ENCODE results near the gene NLRC5.

The NLRC5 gene

DNA sequence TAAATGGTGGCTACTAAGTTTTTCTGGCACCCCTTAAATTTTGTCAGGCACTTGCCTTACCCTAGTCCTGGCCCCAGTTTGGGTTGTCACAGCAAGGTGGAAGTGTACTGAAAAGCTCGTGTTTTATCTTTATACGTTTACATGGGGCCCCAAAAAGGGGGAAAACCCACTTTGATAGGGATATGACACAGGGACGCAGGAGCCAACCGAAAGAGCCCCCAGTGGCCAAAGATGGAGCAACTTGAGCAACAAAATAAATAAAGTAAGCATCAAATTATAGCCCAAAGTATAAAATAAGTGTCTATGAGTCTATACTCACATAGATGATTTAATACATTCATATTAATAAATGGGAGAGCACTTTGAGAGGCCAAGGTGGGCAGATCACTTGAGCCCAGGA, 32.6 kb upstream of the NLRC5 start:
- Histone ChIP-seq H3K4me1 (ENCODE audit: control insufficient read depth, low read length) (peaks cover 8% of the 10 kb centered on the region), H3F3A (ENCODE audit: control insufficient read depth, insufficient read depth) (no peaks in the 10 kb centered on the region), H3K27ac (ENCODE audit: low read depth, low read length) (no peak overlapping the region), H3K27me3 (ENCODE audit: control insufficient read depth, low read length) (0 out of 2 replicates have a peak, but pooled peaks cover 6% of the 10 kb centered on the region), H4K20me1 (ENCODE audit: control insufficient read depth, insufficient read depth, low read depth, low read length) (no peaks in the 10 kb centered on the region), H3K36me3 (ENCODE audit: control insufficient read depth, low read length) (no peaks in the 10 kb centered on the region), H3K4me2 (ENCODE audit: low read length) (no peak overlapping the region), H3K4me3 (ENCODE audit: low read length) (no peak overlapping the region), H3K9me3 (ENCODE audit: control insufficient read depth, insufficient read depth, low read length) (no peaks in the 10 kb centered on the region), H3K9me2 (replicated peaks; ENCODE audit: control insufficient read depth, low read length) (no peaks in the 10 kb centered on the region), H3K79me2 (ENCODE audit: control insufficient read depth, low read length) (no peaks in the 10 kb centered on the region)
- TF ChIP-seq CTCF (IDR thresholded peaks at IDR 0.05; ENCODE audit: low read depth, low read length, poor library complexity, severe bottlenecking) (peak; percentile 46), EZH2phosphoT487 (IDR thresholded peaks at IDR 0.05; ENCODE audit: borderline replicate concordance, low read length) (no peak)

DNA sequence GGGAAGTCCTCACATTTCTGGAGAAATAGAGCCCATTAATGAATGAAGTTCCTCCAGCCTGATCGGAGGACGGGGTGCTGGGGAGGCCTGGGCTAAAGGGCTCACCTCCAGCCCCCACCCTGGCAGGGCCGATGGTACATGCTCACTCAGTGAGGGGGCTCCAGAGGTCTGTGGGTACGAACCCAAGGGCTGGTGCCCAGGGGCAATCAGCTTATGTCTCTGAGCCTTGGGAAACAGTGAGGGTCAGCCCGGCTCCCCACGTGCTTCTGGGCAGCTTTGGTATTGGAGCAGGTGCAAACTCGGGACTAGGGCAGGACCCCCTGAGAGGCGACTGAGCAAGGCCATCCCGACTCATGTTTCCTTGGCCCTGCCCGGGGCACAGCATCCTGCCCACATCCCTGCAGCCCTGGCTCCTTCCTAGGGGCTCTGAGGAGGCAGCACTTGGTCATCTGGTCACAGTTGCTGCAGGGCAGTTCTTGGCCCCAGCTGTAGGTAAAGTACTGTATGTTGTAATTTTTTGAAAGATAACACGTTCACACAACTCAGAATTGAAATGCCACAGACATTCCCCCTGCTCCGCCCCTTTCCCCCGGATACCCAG, 28.6 kb upstream of the NLRC5 start:
- TF ChIP-seq CTCF (IDR thresholded peaks at IDR 0.05; ENCODE audit: low read depth, low read length, poor library complexity, severe bottlenecking) (no peak), EZH2phosphoT487 (IDR thresholded peaks at IDR 0.05; ENCODE audit: borderline replicate concordance, low read length) (no peak)
- no peaks in the 10 kb centered on the region for H3K79me2 ChIP-seq (ENCODE audit: control insufficient read depth, low read length)
- peaks cover 20% of the 10 kb centered on the region for H3K4me1 ChIP-seq (ENCODE audit: control insufficient read depth, low read length)

DNA sequence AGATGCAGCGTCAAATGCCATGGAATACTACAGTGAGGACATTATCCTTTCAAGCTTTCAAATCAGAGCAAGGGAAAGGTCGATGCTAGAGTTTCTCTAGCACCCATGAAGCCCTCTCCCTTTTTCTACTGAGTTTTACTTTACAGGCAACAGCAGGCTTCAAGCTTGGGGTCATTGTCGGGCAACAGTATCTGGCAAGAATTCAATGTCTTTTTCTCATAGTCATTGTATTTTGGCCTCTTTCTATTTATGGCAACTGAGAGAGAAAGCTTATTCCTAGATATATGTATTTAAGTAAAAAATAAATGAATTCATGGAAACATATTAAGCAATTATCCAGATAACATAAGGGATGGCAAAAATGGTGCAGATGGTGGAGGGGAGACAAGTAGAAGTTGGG, 28.0 kb upstream of the NLRC5 start:
- H3K4me1 ChIP-seq (ENCODE audit: control insufficient read depth, low read length) = peaks cover 26% of the 10 kb centered on the region
- no peaks in the 10 kb centered on the region for H4K20me1 ChIP-seq (ENCODE audit: control insufficient read depth, insufficient read depth, low read depth, low read length)
- H3K36me3 ChIP-seq (ENCODE audit: control insufficient read depth, low read length) = no peaks in the 10 kb centered on the region
- H3K27ac ChIP-seq (ENCODE audit: low read depth, low read length) = no peak overlapping the region
- H3K79me2 ChIP-seq (ENCODE audit: control insufficient read depth, low read length) = no peaks in the 10 kb centered on the region
- no peak for TF ChIP-seq EZH2phosphoT487 (IDR thresholded peaks at IDR 0.05; ENCODE audit: borderline replicate concordance, low read length)
- TF ChIP-seq CTCF (IDR thresholded peaks at IDR 0.05; ENCODE audit: low read depth, low read length, poor library complexity, severe bottlenecking) = no peak
- H3K4me3 ChIP-seq (ENCODE audit: low read length) = no peak overlapping the region
- 0 out of 2 replicates have a peak, but pooled peaks cover 6% of the 10 kb centered on the region for H3K27me3 ChIP-seq (ENCODE audit: control insufficient read depth, low read length)
- H3K9me3 ChIP-seq (ENCODE audit: control insufficient read depth, insufficient read depth, low read length) = no peaks in the 10 kb centered on the region
- H3F3A ChIP-seq (ENCODE audit: control insufficient read depth, insufficient read depth) = no peaks in the 10 kb centered on the region
- H3K4me2 ChIP-seq (ENCODE audit: low read length) = no peak overlapping the region
- no peaks in the 10 kb centered on the region for H3K9me2 ChIP-seq (replicated peaks; ENCODE audit: control insufficient read depth, low read length)

More for the DNA sequence above, 28.6 kb upstream of the NLRC5 start:
- H3K4me3 ChIP-seq (ENCODE audit: low read length) = no peak overlapping the region
- H4K20me1 ChIP-seq (ENCODE audit: control insufficient read depth, insufficient read depth, low read depth, low read length) = no peaks in the 10 kb centered on the region
- no peaks in the 10 kb centered on the region for H3K9me3 ChIP-seq (ENCODE audit: control insufficient read depth, insufficient read depth, low read length)
- H3K9me2 ChIP-seq (replicated peaks; ENCODE audit: control insufficient read depth, low read length) = no peaks in the 10 kb centered on the region
- H3K36me3 ChIP-seq (ENCODE audit: control insufficient read depth, low read length) = no peaks in the 10 kb centered on the region
- H3K27me3 ChIP-seq (ENCODE audit: control insufficient read depth, low read length) = 0 out of 2 replicates have a peak, but pooled peaks cover 6% of the 10 kb centered on the region
- no peaks in the 10 kb centered on the region for H3F3A ChIP-seq (ENCODE audit: control insufficient read depth, insufficient read depth)
- H3K4me2 ChIP-seq (ENCODE audit: low read length) = no peak overlapping the region
- H3K27ac ChIP-seq (ENCODE audit: low read depth, low read length) = no peak overlapping the region

Measured in DOHH2 (cell line).